Activated naive CD4-positive, alpha-beta T cell treated with anti-CD3 and anti-CD28 coated beads, Interleukin-2, amount 50 U/mL, for 72 hours (primary cell): ENCODE results near the gene C1orf21. TPM values are rescaled to one million over a fixed set of nuclear protein-coding genes. Genes with fewer than 3 reads are reported as not detected.

Experiments used
- ATAC-seq, 2 donors: fragments of 150-1000 bp; cut with Tn5 transposase; 2 replicates each; pipeline ENCODE4 v1.10.0; 2021; ENCODE audit warnings: mild to moderate bottlenecking in 2 of 2, moderate library complexity in 2 of 2
- DNase-seq, 2 donors: peaks; one replicate each; pipeline ENCODE4 v3.0.0; 2021 to 2022; ENCODE audit warnings: low spot score in 2 of 2
- H3K27ac Mint-ChIP-seq, 2 donors: one replicate each; pipeline ENCODE4 v1.8.0; 2022; ENCODE audit warnings: mild to moderate bottlenecking in 2 of 2, mixed read lengths in 2 of 2
- H3K36me3 Mint-ChIP-seq, 2 donors: one replicate each; pipeline ENCODE4 v1.8.0; 2022; ENCODE audit warnings: mixed read lengths in 2 of 2
- H3K9me3 Mint-ChIP-seq, 2 donors: one replicate each; pipeline ENCODE4 v1.8.0; 2022; ENCODE audit warnings: mixed read lengths in 2 of 2
- total RNA-seq, 2 donors: library from RNA; stranded (reverse); gene quantifications; one replicate each; pipeline ENCODE4 v1.2.3, GENCODE V29; 2022

The C1orf21 gene
- total RNA-seq, 2 donors from 2014 or later, result 2.2 to 2.3 TPM

DNA sequence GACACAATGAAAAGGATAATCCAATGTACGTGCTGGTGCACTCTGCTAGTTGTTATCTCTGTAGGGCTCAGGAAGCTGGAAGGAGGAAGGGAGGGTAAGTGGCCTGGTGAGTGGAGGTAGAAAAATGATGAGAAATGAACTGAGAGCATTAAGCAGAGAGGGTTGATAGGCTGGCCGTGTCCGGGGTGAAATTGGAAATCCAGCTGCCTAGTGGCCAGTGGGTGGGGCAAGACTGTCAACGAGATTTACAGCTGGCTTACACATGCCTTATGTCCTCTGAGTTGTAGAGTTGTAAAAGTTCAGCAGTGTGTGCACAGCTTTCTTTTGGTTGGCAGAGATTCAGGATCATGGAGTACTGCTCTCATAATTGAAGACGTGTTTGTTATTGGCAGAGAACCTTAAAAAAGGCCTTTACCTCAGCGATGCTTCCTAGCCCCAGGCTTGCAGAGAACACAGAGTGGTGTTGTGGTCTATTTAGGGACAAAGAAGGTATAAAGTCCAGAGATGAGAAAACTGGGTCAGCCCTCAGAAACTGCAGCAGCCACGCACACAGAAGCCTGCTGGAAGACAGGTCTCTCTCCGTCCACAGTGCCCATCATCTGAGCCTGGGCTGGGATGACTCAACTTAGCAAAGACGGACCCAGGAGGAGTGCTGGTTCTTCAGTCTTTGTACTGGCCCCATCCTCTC lies 235.5 kb downstream of the C1orf21 start:
- DNase-seq (no peak), ATAC-seq (no peak)
- Mint-ChIP-seq H3K27ac (no peak overlapping the region), H3K9me3 (no peaks in the 10 kb centered on the region), H3K36me3 (no peaks in the 10 kb centered on the region)

DNA sequence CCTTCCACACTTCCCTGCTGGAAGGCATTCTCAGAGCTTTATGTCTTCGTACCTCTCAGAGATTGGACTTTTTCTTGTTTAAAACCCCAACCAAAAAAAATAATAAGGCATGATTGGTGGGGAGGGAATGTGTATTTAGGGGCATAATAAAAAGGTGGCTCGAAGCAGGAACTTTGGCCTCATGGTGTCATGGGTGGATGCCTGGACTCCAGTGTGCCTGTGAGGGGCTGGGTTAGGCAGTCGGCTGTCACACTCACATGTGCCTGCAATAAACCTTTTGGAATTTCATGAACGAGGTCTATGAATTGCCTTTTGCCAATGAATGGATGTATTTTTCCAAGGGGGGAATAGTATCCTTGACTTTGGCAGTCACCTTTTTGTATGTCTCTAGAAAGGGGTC lies 236.6 kb downstream of the C1orf21 start:
- Mint-ChIP-seq H3K27ac (no peak overlapping the region), H3K36me3 (no peaks in the 10 kb centered on the region), H3K9me3 (no peaks in the 10 kb centered on the region)
- no peak for ATAC-seq
- no peak for DNase-seq

DNA sequence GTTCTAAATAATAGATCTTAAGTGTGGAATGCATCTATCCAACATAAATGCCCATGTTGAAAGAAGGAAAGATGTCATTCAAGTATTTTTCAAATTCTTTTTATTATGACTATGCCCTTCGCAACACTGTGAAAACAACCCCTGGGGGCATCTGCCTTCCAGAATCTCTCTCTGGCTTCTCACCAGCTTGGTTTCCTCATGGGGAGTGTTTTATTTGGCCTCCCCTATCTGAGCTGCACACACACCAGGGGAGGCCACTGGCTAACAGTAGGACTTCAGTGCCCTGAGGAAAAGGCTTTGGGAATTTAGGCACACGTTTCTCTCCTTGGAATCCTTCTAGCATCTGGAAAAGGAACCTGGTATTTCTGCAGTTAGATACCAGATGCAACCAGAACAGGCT lies 237.2 kb downstream of the C1orf21 start:
- DNase-seq, result no peak
- H3K36me3 Mint-ChIP-seq, result no peaks in the 10 kb centered on the region
- no peaks in the 10 kb centered on the region for H3K9me3 Mint-ChIP-seq
- no peak for ATAC-seq
- H3K27ac Mint-ChIP-seq, result no peak overlapping the region

DNA sequence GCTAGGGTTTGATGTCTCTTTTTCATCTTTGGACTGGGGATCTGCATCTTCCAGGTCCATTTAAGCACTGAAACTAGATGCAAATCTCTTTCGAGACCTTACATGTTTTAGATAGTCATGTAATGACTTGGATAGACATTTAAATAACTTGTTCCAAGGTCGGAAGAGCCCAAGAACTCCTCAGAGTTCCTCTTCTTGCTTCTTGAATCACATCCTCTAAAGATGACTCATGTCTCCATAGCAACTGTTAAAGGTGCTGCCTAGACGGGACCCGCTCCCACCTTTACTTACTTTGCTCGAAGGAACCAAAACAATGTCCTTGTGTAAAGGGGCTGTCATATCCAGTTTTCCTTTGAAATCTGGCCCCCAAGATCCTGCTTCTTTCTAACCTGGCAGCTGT lies 237.8 kb downstream of the C1orf21 start:
- ATAC-seq (no peak), DNase-seq (no peak)
- Mint-ChIP-seq H3K27ac (no peak overlapping the region), H3K9me3 (no peaks in the 10 kb centered on the region), H3K36me3 (no peaks in the 10 kb centered on the region)

DNA sequence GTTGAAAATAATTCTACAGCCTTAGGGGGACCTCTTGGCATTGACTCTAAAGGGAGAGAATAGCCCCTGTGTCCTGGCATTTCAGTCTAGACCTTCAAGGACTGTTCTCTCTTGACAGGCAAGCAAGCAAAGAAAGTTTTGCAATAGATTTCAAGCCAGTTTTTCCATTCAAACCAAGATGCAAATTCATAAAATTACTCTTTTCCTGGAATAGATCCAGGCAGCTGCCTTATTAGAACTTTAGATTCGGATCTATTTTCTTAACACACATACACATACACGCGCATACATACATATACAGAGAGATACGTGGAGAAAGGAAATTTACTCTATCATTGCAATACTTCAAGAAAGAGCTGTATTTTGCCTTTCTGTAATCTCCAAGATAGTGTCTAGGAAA lies 238.4 kb downstream of the C1orf21 start:
- DNase-seq (no peak), ATAC-seq (no peak)

DNA sequence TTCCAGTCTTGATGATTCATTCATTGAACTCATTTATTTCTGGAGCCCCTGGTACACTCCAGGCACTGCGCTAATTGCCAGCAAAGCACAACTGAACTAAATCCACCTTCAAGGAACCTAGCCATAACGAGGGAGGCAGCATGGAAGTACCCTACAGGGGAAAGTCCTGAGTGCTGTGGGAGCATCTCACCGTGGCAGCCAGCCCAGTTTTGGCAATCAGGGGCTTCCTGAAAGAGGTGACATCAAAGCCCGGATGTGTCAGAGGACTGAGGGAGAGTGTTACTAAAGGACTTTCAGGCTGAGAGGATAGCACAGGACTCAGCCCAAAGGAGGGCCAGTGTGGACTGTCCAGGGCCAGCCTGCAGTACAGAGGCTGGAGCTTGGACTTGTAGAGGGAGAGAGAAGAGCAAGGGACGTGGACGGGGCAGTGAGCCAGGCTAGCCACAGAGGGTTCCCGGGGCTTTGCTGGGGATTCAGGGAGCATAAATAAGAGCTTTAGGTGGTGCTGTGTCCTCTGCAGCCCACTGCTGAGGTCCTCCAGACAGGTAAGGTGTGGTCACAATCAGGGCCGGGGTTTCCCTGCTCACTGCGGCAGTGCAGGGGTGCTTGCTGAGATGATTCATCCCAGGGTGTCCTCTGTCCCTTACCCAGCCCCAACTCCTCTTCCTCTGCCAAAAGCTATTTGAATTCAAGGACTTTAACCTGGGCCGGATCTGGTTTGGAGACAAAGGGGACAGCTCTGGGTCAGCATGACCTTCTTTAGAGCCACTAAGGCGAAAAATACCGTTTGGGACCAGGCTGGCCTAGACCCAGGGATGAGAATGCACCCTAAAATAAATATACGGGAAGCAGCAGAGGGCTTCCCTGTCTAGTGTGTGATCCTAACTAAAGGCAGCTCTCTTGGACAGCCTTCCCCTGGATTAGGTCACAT lies 239.5 kb downstream of the C1orf21 start:
- peak overlapping the region in 1 of 2 donors; percentile 61 for H3K27ac Mint-ChIP-seq
- no peaks in the 10 kb centered on the region for H3K36me3 Mint-ChIP-seq
- no peak for DNase-seq
- H3K9me3 Mint-ChIP-seq, result no peaks in the 10 kb centered on the region
- ATAC-seq, result no peak

More for the DNA sequence above, 238.4 kb downstream of the C1orf21 start:
- no peak overlapping the region for H3K27ac Mint-ChIP-seq
- no peaks in the 10 kb centered on the region for H3K9me3 Mint-ChIP-seq
- no peaks in the 10 kb centered on the region for H3K36me3 Mint-ChIP-seq

DNA sequence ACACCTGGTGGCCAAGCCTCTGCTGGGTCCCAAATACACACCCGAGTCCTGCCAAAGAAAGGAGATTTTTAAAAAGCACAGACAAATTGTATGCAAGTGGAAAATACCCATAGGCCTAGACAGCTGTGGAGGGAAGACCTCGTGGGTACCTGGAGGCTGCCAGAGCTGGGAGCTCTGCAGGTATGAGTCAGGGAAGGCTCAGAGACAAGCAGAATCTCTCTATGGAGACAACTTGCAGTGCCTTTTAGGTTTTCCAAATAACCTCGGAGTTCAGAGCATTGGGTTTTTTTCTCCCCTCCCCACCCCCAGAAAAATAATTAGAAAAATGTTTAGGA lies 240.1 kb downstream of the C1orf21 start:
- Mint-ChIP-seq H3K27ac (no peak overlapping the region), H3K36me3 (no peaks in the 10 kb centered on the region), H3K9me3 (no peaks in the 10 kb centered on the region)
- no peak for ATAC-seq
- no peak for DNase-seq

DNA sequence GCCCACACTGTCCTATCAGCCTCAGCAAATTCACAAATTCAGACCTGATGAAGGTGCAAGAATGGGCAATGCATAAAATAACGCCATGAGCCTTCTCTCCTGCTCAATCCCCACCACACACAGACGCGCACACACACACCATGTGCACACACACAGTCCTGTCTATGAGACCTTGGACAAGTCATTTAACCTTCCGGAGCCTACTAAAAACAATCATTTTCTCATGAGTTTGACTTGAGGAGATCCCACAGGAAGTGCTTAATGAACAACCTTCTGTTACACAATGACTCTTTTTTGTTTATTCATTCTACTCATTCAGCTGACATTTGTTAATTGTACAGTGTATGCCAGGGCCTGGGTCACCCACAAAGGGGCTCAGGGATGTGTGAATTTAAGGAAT lies 242.4 kb downstream of the C1orf21 start:
- ATAC-seq (peak in 1 of 2 donors; percentile 26), DNase-seq (no peak)
- Mint-ChIP-seq H3K9me3 (no peaks in the 10 kb centered on the region), H3K27ac (no peak overlapping the region), H3K36me3 (no peaks in the 10 kb centered on the region)

DNA sequence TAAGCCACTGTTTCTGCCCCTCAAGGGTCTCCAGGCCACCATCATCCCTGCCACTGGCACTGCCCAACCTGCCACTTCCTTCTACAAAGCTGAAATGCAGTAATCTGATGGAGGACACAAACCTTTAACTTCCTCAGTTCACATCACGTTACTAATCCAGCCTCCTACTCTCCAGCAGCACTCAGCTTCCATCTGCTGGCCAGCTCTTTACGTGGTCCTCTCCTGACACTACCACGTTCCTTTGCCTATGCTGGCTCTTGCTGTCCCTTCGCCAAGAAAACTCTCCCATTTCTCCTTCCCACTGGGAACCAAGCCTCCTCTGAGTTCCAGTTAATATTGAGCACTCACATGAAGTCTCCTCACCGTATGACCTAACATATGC lies 243.8 kb downstream of the C1orf21 start:
- H3K36me3 Mint-ChIP-seq, result no peaks in the 10 kb centered on the region
- no peaks in the 10 kb centered on the region for H3K9me3 Mint-ChIP-seq
- no peak for DNase-seq
- no peak for ATAC-seq
- H3K27ac Mint-ChIP-seq, result no peak overlapping the region

DNA sequence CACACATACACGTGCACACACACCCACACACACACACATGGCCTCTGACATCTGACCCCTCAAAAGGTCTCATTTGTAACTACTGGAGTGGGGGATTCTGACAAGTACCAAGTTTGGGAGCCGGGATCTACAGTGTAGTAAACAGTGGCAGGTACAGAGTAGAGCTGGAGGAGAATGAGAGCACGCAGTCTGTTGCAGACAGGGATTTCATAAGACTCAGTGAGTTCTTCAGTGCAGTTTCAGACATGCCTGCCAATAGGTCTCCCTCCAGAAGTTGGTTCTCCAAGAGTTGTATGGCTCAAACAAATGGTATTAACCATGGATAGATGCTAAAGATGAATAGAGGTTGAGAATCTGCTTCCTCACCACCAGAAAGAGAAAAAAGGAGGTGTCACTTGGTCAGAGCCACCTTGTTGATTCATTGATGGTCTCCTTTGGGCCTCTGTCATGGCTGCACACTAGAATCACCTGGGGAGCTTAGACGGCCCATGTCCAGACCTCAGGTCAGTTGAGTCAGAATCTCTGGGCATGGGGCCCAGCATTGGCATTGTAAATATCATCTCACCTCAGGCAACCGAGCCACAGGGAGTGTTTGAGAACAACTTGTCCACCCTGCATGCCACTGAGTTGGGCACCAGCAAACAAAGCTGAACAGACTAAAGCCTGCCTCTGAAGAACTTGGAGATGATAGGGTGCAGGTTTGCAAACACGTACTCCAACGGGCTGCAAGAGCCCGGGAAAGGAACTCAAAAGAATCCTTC lies 245.8 kb downstream of the C1orf21 start:
- Mint-ChIP-seq H3K9me3 (no peaks in the 10 kb centered on the region), H3K36me3 (no peaks in the 10 kb centered on the region)

DNA sequence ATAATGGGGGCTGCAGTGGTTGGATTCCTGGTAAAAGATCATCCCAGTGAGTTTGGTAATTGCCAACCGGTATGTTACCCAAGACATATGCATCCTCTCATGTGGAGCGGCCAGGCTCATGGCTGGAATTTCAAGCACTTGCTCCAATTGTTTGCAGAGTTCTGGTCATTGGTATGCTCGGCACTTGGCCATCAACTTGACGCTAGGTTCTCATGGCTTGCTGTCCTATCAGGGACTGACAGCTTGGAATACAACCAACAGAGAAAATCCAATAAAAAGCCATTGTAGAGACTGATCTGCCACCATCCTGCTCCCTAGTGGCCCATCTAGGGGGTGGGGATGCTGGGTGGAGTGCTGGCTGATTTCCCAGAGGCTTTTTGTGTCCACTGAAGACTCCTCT lies 247.0 kb downstream of the C1orf21 start:
- no peak overlapping the region for H3K27ac Mint-ChIP-seq
- no peak for DNase-seq
- ATAC-seq, result no peak
- no peaks in the 10 kb centered on the region for H3K9me3 Mint-ChIP-seq
- no peaks in the 10 kb centered on the region for H3K36me3 Mint-ChIP-seq

More for the DNA sequence above, 245.8 kb downstream of the C1orf21 start:
- H3K27ac Mint-ChIP-seq, result no peak overlapping the region
- ATAC-seq (no peak), DNase-seq (no peak)

DNA sequence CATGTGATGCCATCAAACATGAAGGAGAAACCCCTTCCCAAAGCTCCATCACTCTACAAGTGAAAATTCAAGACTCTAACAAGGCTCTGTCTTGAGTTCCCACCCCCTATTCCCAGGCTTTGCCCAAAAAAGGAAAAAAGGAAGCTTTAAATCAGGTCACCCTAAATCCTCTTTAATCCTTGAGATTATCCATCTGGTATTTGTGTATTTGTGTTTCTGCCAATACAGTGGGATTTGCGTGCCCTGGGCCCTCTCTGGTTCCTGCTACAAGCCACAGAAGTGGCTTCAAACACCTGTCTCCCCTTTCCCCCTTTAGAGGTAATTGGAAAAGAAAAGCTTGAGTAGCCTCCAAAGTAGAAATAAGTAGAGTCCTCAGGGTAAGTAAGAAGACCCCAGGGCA lies 247.5 kb downstream of the C1orf21 start:
- no peaks in the 10 kb centered on the region for H3K9me3 Mint-ChIP-seq
- ATAC-seq (no peak), DNase-seq (no peak)
- no peaks in the 10 kb centered on the region for H3K36me3 Mint-ChIP-seq
- no peak overlapping the region for H3K27ac Mint-ChIP-seq

DNA sequence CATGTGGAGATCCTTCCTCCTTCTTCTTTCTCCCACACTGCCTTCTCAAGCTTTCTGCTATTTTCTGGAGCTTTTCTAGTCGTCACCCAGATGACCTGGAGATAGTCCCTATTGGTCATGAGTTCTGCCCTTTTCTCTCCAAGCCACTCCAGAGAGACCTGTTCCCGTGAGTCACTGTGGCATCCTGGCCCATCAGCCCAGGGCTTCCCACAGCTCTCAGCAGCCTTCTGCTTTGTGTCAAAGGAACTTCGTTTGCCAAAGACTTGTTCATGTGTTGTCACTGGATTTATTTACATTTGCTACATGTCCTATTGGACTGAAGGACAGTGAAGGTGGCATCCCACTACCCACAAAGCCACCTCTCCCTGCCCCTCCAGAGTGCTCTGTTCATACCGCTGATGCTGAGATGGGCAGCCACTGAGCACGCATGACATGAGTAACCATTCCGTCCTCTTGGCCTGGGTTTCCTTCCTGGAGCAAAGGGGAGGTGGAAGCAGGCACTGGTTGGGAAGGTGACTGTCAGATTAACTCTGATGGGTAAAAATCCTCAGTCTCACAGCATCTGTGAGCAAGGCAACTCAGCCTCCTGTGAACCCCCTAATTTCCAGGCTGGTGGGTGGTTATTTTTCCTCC lies 248.6 kb downstream of the C1orf21 start:
- Mint-ChIP-seq H3K27ac (no peak overlapping the region), H3K36me3 (no peaks in the 10 kb centered on the region), H3K9me3 (no peaks in the 10 kb centered on the region)
- DNase-seq (no peak), ATAC-seq (no peak)

DNA sequence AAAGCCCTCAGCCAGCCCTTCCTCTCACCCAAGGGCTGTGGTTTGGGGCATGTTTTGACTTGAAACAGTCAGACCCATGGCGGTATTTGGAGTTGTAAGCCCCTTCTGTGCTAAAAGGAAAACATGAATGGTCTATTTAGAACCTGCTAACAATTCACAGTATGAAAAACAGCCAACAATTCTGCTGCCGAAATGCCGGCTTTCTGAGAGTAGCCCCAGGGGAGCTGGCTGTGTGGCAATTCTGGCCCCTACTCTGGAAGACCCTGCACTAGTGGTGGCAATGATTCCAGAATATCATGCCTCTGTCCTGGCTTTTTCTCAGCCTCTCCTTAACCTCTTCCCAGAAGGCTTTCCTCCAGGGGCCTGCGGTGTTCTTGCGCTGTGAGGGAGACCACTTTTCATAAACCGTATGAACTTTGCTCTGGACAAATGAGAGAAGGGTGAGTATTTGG lies 249.2 kb downstream of the C1orf21 start:
- no peaks in the 10 kb centered on the region for H3K9me3 Mint-ChIP-seq
- ATAC-seq (no peak), DNase-seq (no peak)
- no peak overlapping the region for H3K27ac Mint-ChIP-seq
- no peaks in the 10 kb centered on the region for H3K36me3 Mint-ChIP-seq

DNA sequence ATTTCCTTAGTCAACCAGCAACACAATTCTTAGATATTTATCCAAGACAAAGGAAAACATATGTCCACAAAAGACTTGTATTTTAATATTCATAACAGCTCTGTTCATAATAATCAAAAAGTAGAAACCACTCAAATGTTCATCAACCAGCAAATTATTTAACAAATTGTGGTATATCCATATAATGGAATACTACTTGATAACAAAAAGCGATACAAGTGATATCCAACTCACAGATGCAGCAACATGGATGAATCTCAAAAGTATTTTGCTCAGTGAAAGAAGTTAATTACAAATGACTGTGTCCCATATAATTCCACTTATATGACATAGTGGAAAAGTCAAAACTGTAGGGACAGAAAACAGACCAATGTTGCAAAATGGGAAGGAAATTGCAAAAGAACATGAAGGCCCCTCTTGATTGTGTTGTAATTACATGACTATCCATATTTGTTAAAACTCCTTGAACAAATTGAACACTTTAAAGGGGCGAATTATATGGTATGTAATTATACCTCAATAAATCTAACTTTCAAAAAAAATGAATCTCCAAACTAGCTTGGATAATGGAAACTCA lies 250.9 kb downstream of the C1orf21 start:
- H3K36me3 Mint-ChIP-seq, result no peaks in the 10 kb centered on the region
- no peaks in the 10 kb centered on the region for H3K9me3 Mint-ChIP-seq
- H3K27ac Mint-ChIP-seq, result no peak overlapping the region
- DNase-seq, result no peak
- no peak for ATAC-seq

DNA sequence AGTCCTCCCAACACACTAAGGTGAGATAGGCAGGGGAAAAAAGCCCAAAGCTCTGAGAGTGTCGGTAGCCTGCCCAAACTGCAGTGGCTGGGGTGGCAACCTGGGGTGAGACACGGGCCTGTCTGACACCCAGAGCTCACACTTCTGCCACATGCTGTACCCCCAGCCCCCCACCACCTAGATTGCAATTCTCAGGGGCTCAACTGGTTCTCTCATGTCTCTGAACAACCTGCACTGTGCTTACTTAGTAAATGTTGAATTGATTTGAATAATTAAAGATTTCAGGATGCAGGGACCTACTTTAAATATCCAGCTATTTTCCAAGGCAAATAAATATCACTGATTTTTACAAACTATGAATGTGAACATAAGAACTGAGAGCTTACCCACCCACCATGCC lies 252.4 kb downstream of the C1orf21 start:
- no peak overlapping the region for H3K27ac Mint-ChIP-seq
- no peak for ATAC-seq
- no peaks in the 10 kb centered on the region for H3K9me3 Mint-ChIP-seq
- H3K36me3 Mint-ChIP-seq, result no peaks in the 10 kb centered on the region
- no peak for DNase-seq
